Ecto neural progenitor cell (in vitro differentiated cells): ENCODE results near the gene CAMKK1.

Experiments used
- DNase-seq: peaks from one replicate; pipeline ENCODE4 v3.0.0-alpha.2; 2018; ENCODE audit warnings: low spot score

The CAMKK1 gene

GRCh38 chr17:3917391-3917931 is 24.6 kb upstream of the CAMKK1 start:
- DNase-seq = no peak

DNA sequence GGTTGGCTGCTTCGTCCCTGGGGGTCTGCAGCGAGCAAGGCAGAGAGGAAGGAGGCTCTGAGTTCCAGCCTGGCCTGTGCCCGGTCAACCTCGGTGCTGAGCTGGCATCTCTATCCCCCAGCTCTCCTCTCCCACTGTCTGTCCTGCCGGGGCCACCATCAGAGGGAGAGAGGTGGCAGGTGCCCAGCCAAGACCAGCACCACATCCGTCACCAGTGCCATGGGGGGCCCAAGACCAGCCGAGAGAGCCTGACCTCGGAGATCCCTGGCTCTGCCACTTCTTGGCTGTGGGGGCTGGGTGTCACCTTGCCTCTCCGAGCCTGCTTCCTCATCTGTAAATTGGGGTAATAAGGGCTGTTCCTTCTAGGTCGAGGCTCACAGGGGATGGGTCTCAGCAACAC is 24.0 kb upstream of the CAMKK1 start:
- no peak for DNase-seq

- no peak for DNase-seq
Observed at GRCh38 chr17:3915995-3916696, 23.3 kb upstream of the CAMKK1 start, which contains the start of gene P2RX1. Gene P2RX1, minus strand, starts transcription at chr17:3916465. Its CDS starts 240 bp downstream, at chr17:3916225.

DNA sequence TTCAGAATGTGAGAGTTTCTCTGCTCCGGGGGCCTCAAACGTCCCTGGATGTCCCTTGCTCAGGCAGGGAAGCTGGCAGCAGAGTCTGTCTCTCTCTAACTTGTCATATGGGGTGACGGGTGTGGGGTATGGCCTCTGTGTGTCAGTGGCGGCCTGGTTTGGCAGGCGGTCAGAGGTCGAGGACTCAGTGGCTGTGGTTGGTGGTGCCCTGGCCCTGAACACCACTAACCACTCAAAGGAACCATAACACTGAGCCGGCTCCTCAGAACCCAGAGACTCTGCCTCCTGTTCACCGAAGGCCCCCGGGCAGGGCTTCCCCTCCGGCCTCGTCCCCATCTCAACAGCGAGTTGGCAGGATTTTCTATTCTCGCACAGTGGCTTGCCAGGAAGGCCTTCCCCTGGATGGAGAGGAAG is 22.7 kb upstream of the CAMKK1 start:
- no peak for DNase-seq

- no peak for DNase-seq
Observed at GRCh38 chr17:3914312-3914670, 21.4 kb upstream of the CAMKK1 start.

- DNase-seq = peak; percentile 95
Observed at GRCh38 chr17:3913531-3914311, 20.9 kb upstream of the CAMKK1 start.

DNA sequence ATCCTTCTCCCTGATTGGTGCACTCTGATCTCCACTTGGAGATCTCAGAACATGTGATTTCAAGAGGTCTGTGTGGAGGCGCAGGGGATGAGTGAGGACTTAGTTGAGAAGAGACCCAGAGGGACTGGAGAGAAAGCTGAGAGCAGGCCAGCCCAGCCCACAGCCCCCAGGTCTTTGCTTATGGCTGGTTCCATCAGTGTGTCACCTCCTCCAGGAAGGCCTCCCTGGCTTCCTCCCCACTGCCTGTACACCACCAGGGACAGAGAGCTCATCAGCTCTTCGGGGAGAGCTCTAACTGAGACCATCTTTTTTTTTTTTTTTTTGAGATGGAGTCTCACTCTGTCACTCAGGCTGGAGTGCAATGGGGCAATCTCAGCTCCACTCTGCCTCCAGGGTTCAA is 20.0 kb upstream of the CAMKK1 start:
- no peak for DNase-seq

GRCh38 chr17:3911271-3912053 is 18.6 kb upstream of the CAMKK1 start:
- no peak for DNase-seq

DNA sequence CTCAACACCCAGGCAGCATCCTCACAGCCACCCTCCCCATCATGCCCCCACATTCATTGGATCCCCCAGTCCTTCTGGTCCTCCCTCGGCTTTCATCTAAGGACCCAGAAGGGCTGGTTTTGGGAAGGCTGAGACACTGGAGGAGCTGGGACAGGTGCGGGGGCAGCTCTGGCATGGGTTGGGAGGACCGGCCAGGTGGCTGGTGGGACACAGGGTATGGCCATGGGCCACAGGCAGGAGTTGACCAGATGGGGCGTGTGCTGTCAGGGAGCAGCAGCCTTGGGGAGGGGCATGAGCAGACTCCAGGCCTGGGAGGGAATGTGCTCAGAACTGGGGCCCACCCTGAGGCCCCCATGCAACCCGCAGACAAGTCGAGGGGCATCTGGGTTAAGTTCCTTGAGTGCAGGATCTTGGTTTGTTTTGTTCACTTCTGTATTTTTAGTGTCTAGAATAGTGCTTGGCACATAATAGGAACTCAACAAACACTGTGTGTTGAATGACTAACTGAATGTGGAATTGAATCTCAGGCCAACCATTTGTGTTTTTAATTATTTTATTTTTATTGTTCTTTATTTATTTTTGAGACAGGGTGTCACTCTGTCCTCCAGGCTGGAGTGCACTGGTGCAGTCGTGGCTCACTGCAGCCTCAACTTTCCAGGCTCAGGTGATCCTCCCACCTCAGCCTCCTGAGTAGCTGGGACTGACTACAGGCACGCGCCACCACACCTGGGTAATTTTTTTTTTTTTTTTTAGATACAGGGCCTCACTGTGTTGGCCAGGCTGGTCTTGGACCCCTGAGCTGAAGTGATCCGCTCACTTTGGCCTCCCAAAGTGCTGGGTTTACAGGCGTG is 17.8 kb upstream of the CAMKK1 start:
- no peak for DNase-seq

- DNase-seq = no peak
Observed at GRCh38 chr17:3909257-3909656, 16.4 kb upstream of the CAMKK1 start.

DNA sequence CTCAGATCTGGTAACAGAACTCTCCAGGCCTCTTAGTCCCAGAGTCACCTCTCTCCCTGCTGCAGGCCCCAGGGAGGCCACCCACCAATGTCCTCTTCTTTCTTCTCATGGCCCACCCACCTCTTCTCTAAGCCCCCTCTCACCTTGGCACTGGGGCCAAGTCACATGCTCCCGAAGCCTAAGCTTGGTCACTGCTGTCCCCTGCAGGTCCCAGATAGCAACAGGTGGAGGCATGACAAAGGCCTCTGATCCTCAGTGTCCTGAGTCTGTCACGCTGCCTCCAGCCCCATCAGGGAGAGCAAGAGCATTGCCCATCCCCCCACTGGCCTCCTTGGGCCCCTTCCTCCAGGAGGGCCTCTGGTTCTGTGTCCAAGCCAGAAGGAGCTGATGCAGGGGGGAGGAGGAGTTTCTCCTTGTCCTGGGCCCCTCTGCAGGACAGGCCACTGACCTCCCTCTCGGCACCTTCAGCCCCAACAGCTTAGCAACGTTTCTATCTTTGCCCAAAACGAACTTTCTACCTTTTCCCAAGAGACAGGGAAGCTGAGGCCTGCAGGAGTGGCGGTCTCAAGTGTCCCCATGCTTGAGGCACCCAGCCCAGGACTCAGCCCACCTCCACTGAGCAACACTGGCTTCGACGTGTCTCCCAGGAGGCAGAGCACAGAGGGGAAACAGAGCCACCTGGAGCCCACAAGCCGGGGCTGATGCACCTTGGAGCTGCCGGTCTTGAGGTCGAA is 14.8 kb upstream of the CAMKK1 start:
- DNase-seq = no peak

- DNase-seq = no peak
Observed at GRCh38 chr17:3906881-3907280, 14.0 kb upstream of the CAMKK1 start.

DNA sequence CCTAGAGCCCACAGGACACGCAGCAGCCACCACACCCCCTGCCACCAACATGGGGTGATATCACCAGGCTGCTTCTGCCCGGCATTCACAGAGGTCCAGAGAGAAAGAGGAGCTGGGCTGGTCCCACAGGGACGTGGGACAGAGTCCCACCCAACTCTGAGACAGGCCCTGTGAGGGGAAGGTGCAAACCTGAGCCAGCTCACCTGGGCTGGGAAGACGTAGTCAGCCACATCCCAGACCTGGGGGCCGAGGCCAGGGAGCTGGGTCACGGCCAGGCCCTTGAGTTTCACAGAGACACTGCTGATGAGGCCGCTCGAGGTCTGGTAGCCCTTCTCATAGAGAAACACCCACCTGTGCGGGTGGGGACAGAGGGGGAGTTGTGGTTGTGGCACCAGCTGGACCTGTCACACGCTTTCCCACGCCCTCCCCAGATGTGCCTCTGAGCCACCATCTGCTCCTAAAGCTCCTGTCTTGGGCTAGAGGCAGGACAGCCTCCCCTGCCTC is 12.2 kb upstream of the CAMKK1 start:
- DNase-seq = no peak

DNA sequence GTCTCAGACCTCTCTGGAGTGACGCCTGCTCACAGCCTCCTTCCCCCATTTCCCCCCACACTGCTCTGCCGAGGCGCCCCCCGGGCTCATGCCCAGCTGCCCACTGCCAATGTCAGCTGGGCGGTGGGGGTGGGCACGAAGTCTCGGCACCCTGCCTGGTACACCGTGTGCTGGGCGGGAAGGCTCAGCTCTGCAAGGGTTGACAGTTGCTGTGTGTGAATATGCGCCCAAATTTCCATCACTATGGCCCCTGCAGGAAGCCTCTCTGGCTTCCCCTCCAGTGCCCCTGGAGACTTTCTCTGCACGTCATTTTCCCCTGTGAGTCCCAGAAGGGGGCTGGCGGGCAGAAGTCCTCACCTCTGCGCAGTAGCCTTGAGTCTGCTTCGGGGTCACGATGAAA is 11.6 kb upstream of the CAMKK1 start:
- DNase-seq = no peak

DNA sequence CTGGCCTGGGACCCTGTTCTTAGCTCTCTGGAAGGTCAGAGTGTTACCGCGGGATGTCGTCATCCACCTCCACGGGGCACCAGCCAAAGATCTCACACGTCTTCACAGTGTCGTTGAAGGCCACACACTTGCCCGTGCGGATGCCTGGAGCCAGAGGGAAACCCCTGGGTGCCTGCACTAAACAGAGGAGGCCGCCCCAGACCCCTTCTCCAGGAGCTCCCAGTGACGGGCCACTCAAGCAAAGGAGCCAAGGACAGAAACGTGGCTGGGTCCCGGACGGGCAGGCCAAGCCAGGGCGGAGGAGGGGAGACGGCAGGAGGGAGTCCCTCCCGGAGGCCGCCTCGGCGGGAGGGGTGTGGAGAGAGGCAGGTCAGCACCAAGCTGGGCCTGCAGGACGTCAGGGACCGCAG is 11.0 kb upstream of the CAMKK1 start:
- no peak for DNase-seq

GRCh38 chr17:3903051-3903825 is 10.4 kb upstream of the CAMKK1 start:
- no peak for DNase-seq

GRCh38 chr17:3900646-3901045 is 7.8 kb upstream of the CAMKK1 start:
- no peak for DNase-seq

DNA sequence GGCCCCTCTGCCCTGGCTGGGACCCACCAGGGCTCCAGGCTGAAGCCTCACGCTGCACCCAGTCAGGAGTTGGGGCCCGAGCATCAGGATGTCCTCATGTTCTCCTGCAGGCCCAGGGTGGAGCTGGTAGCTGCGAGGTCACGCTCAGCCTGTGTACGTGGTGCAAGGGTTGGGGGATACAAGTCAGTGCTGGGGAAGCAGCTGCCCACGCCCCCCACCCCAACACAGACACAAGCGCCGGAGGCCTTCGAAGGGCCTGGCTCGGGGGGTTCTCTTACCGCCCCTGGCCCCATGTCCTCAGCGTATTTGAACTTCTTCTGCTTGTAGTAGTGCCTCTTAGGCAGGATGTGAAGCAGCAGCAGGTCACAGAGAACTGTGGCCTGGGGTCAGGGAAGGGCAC is 4.9 kb upstream of the CAMKK1 start:
- no peak for DNase-seq

GRCh38 chr17:3896968-3897235 is 4.0 kb upstream of the CAMKK1 start:
- DNase-seq = no peak
